Activated B cell treated with CpG ODN at 0.5 μM for 24 hours (primary cell): Measurements from ENCODE around the gene BMP5. TPM values are rescaled to one million over a fixed set of nuclear protein-coding genes. Genes with fewer than 3 reads are reported as not detected.

ENCODE experiments used
- ATAC-seq: fragments of 200-7000 bp; cut with Tn5 transposase; one replicate; pipeline ENCODE4 v1.10.0; 2021; ENCODE audit warnings: low read depth, mild to moderate bottlenecking, moderate library complexity
- CTCF ChIA-PET: fragments of 350-600 bp; sonication (Branson Sonifier 250); formaldehyde crosslinking; loops from one replicate; lab custom pipeline; 2021; ENCODE audit warnings: antibody characterized with exemption; lab: Charles Lee
- POLR2A ChIA-PET: fragments of 350-600 bp; sonication (Branson Sonifier 250); formaldehyde crosslinking; loops from one replicate; lab custom pipeline; 2021; ENCODE audit warnings: antibody characterized with exemption; lab: Charles Lee
- DNase-seq: peaks from one replicate; pipeline ENCODE4 v3.0.0; 2022
- H3K27ac Mint-ChIP-seq: one replicate; pipeline ENCODE4 v1.8.0; 2020; ENCODE audit warnings: mixed read lengths
- H3K27me3 Mint-ChIP-seq: one replicate; pipeline ENCODE4 v1.8.0; 2021; ENCODE audit warnings: mixed read lengths
- H3K36me3 Mint-ChIP-seq: one replicate; pipeline ENCODE4 v1.8.0; 2021; ENCODE audit warnings: low read depth, mixed read lengths
- H3K4me1 Mint-ChIP-seq: one replicate; pipeline ENCODE4 v1.8.0; 2021; ENCODE audit warnings: mixed read lengths
- H3K4me3 Mint-ChIP-seq: one replicate; pipeline ENCODE4 v1.8.0; 2020; ENCODE audit warnings: mild to moderate bottlenecking, mixed read lengths
- H3K9me3 Mint-ChIP-seq: one replicate; pipeline ENCODE4 v1.8.0; 2020; ENCODE audit warnings: mixed read lengths
- CTCF ChIP-seq: fragments of 200-600 bp; IDR thresholded peaks from one replicate; pipeline ENCODE4 v1.8.0; 2022; ENCODE audit warnings: antibody characterized with exemption, mild to moderate bottlenecking
- intact Hi-C: fragments of 100-400 bp; cut with micrococcal nuclease; formaldehyde crosslinking; loops from one replicate; pipeline ENCODE4 v1.15.1; 2024
- total RNA-seq: library from RNA; stranded (reverse); gene quantifications from 2 replicates; pipeline ENCODE4 v1.2.3, GENCODE V29; 2022

The BMP5 gene
- total RNA-seq, 1 donor from 2014 or later = not detected

- H3K27ac Mint-ChIP-seq = no peak overlapping the region
- no peak for TF ChIP-seq CTCF
- H3K9me3 Mint-ChIP-seq = peaks cover 2% of the 10 kb centered on the region
- DNase-seq (no peak), ATAC-seq (no peak)
- H3K4me1 Mint-ChIP-seq = no peaks in the 10 kb centered on the region
- no peaks in the 10 kb centered on the region for H3K27me3 Mint-ChIP-seq
- H3K36me3 Mint-ChIP-seq = no peaks in the 10 kb centered on the region
- POLR2A ChIA-PET = no interaction called here
- intact Hi-C loops = no loop called here
- H3K4me3 Mint-ChIP-seq = no peak overlapping the region
- CTCF ChIA-PET = no interaction called here
These were observed 52.6 kb downstream of the BMP5 start for GRCh38 chr6:55822815-55823214.

GRCh38 chr6:55822005-55822404 lies 53.4 kb downstream of the BMP5 start:
- POLR2A ChIA-PET = no interaction called here
- Mint-ChIP-seq H3K36me3 (no peaks in the 10 kb centered on the region), H3K4me3 (no peak overlapping the region), H3K27me3 (no peaks in the 10 kb centered on the region), H3K9me3 (peaks cover 2% of the 10 kb centered on the region), H3K4me1 (no peaks in the 10 kb centered on the region), H3K27ac (no peak overlapping the region)
- no peak for TF ChIP-seq CTCF
- ATAC-seq (no peak), DNase-seq (no peak)
- CTCF ChIA-PET = no interaction called here
- intact Hi-C loops = no loop called here

GRCh38 chr6:55820696-55821095 lies 54.7 kb downstream of the BMP5 start:
- intact Hi-C loops = no loop called here
- Mint-ChIP-seq H3K27me3 (no peaks in the 10 kb centered on the region), H3K4me1 (no peaks in the 10 kb centered on the region), H3K9me3 (no peaks in the 10 kb centered on the region), H3K4me3 (no peak overlapping the region), H3K36me3 (no peaks in the 10 kb centered on the region), H3K27ac (no peak overlapping the region)
- ChIA-PET CTCF (no interaction called here), POLR2A (no interaction called here)
- DNase-seq (no peak), ATAC-seq (no peak)
- no peak for TF ChIP-seq CTCF

- DNase-seq (no peak), ATAC-seq (no peak)
- intact Hi-C loops = no loop called here
- no peaks in the 10 kb centered on the region for H3K27me3 Mint-ChIP-seq
- no peak overlapping the region for H3K27ac Mint-ChIP-seq
- H3K4me1 Mint-ChIP-seq = no peaks in the 10 kb centered on the region
- H3K9me3 Mint-ChIP-seq = no peaks in the 10 kb centered on the region
- CTCF ChIA-PET = no interaction called here
- POLR2A ChIA-PET = no interaction called here
- H3K4me3 Mint-ChIP-seq = no peak overlapping the region
- no peaks in the 10 kb centered on the region for H3K36me3 Mint-ChIP-seq
- TF ChIP-seq CTCF = no peak
These were observed 55.6 kb downstream of the BMP5 start for GRCh38 chr6:55819811-55820210.

- intact Hi-C loops = no loop called here
- Mint-ChIP-seq H3K27me3 (no peaks in the 10 kb centered on the region), H3K36me3 (no peaks in the 10 kb centered on the region), H3K27ac (no peak overlapping the region), H3K9me3 (peaks cover 2% of the 10 kb centered on the region), H3K4me1 (no peaks in the 10 kb centered on the region), H3K4me3 (no peak overlapping the region)
- no peak for TF ChIP-seq CTCF
- ChIA-PET CTCF (no interaction called here), POLR2A (no interaction called here)
- no peak for DNase-seq
- no peak for ATAC-seq
These were observed 56.9 kb downstream of the BMP5 start for GRCh38 chr6:55818482-55818881.
